Hippocampal formation (tissue), 2 donors: ENCODE measurements around the gene DNAJC9.

Experiments used
- DNase-seq, 2 donors: peaks; one replicate each; lab custom pipeline; 2025; lab: John Stamatoyannopoulos, UW

The DNAJC9 gene

GRCh38 chr10:73238990-73239566 is 8.0 kb downstream of the DNAJC9 start:
- DNase-seq = no peak

GRCh38 chr10:73234695-73235094 is 12.4 kb downstream of the DNAJC9 start:
- DNase-seq = no peak

GRCh38 chr10:73233883-73234282 is 13.2 kb downstream of the DNAJC9 start:
- no peak for DNase-seq

GRCh38 chr10:73232887-73233286 is 14.2 kb downstream of the DNAJC9 start:
- DNase-seq = no peak

- DNase-seq = no peak
Observed at GRCh38 chr10:73229567-73229966, 17.5 kb downstream of the DNAJC9 start.

GRCh38 chr10:73228247-73228646 is 18.8 kb downstream of the DNAJC9 start:
- no peak for DNase-seq

GRCh38 chr10:73226663-73227062 is 20.4 kb downstream of the DNAJC9 start:
- DNase-seq = no peak

GRCh38 chr10:73225518-73225917 is 21.5 kb downstream of the DNAJC9 start:
- DNase-seq = no peak

GRCh38 chr10:73220989-73221388 is 26.1 kb downstream of the DNAJC9 start:
- no peak for DNase-seq

- no peak for DNase-seq
Observed at GRCh38 chr10:73219384-73219783, 27.7 kb downstream of the DNAJC9 start.

- no peak for DNase-seq
Observed at GRCh38 chr10:73218431-73219191, 28.4 kb downstream of the DNAJC9 start.

- no peak for DNase-seq
Observed at GRCh38 chr10:73217628-73218027, 29.4 kb downstream of the DNAJC9 start.

GRCh38 chr10:73215749-73216148 is 31.3 kb downstream of the DNAJC9 start:
- no peak for DNase-seq

GRCh38 chr10:73211106-73211811 is 35.8 kb downstream of the DNAJC9 start:
- no peak for DNase-seq

- no peak for DNase-seq
Observed at GRCh38 chr10:73210395-73211105, 36.5 kb downstream of the DNAJC9 start.

GRCh38 chr10:73209705-73210104 is 37.4 kb downstream of the DNAJC9 start:
- DNase-seq = no peak

GRCh38 chr10:73207883-73208282 is 39.2 kb downstream of the DNAJC9 start:
- DNase-seq = no peak

- no peak for DNase-seq
Observed at GRCh38 chr10:73206385-73206784, 40.7 kb downstream of the DNAJC9 start.

GRCh38 chr10:73205890-73206289 is 41.2 kb downstream of the DNAJC9 start:
- no peak for DNase-seq

- no peak for DNase-seq
Observed at GRCh38 chr10:73205081-73205480, 42.0 kb downstream of the DNAJC9 start.
